DMS53 (cell line): Measurements from ENCODE around the gene RTL10.

ENCODE experiments used
- DNase-seq: peaks from one replicate; lab custom pipeline; 2025; lab: John Stamatoyannopoulos, UW

The RTL10 gene

DNA sequence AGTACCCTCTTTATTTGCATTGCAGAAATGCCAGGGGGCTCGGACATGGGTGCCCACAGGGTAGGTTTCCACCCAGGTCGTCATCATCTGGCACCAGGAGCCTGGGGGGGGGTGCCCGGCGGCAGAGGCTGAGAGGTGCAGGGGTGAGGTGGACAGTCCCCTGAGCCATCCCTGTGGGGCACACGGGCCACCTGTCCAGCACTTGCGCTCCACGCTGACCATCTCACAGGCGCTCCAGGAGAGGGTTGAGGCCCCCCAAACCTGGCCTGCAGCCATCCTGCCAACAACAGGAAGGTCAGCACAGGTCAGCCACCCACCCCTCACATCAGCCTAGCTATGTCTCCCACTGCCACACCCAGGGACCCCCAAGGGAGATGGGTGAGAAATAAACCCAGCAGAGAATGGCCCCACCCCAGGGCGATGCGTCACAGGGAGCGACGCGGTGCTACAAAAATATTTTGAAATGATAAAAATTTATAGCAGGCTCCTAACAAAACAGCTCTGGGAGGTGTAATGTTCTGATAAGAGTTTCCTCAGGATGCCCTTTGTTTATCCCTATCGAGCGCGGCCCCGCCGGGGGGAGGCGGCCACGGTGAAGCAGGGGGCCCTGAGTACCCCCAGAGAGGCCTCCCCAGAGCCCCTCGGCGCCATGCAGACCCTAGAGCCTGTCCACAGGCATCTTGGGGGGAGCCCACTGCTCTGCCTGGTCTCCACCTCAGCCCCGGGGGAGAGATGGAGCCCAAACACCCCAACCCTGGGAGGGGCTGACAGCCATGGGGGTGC, 21.0 kb upstream of the RTL10 start:
- DNase-seq = no peak

- DNase-seq = no peak
Observed at GRCh38 chr22:19875061-19875530, 20.4 kb upstream of the RTL10 start.

- DNase-seq = peak; percentile 38
Observed at GRCh38 chr22:19874307-19875060, 19.8 kb upstream of the RTL10 start.

- no peak for DNase-seq
Observed at GRCh38 chr22:19873960-19874306, 19.3 kb upstream of the RTL10 start.

DNA sequence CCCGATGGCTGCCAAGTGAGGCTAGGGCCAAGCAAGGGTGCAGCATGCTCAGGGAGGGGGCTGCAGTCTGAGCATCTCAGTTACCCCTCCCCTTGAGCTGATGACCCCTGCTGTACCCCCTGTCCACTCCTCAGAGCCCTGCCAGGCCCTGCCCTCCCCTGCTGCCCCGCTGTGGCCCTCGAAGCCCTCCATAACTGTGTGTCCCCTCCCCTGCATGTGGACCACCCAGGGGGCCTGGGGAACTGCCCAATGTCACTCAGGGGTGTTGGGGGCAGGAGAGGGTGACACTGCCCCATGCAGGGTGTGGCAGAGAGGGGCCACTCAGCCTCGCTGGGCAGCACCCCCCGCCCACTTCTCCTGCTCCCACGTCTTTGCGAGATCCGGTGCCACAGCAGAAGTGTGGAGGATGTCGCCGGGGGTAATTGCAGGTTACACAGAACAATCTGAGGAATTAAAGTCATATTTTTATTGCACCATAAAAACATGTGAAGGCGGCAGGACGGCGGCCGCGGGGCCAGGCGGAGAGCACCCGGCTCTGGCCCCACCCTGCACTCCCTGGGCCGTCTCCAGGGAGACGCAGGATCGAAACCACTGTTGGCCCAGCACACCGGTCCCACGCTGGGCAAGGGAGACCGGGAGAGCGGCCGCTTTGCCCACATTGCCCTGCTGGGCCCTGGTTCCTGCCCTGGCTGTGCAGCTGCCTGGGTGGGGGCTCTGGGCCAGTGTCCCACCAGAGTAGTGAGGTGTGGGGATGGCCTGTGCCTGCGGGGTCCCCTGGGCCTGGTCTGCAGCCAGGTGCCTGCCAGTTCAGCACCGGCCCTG, 18.7 kb upstream of the RTL10 start:
- DNase-seq = no peak

DNA sequence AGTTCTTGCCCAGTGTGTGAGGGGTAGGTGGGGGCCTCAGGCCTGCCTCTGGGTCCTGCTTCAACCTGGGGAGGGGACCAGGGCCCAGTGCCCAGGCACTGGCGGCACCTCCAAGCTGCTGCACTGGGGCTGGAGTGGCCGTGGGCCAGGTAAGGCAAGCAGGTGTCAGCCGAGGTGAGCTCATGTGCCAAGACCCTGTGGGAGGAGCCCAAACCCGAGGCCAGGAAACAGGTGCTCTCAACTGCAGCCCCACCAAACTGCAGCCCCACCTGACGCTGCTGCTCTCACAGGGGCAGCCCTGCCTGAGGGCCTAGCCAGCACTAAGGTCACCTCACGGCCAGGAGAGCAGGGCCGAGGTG, 18.1 kb upstream of the RTL10 start:
- peak; percentile 48 for DNase-seq

DNA sequence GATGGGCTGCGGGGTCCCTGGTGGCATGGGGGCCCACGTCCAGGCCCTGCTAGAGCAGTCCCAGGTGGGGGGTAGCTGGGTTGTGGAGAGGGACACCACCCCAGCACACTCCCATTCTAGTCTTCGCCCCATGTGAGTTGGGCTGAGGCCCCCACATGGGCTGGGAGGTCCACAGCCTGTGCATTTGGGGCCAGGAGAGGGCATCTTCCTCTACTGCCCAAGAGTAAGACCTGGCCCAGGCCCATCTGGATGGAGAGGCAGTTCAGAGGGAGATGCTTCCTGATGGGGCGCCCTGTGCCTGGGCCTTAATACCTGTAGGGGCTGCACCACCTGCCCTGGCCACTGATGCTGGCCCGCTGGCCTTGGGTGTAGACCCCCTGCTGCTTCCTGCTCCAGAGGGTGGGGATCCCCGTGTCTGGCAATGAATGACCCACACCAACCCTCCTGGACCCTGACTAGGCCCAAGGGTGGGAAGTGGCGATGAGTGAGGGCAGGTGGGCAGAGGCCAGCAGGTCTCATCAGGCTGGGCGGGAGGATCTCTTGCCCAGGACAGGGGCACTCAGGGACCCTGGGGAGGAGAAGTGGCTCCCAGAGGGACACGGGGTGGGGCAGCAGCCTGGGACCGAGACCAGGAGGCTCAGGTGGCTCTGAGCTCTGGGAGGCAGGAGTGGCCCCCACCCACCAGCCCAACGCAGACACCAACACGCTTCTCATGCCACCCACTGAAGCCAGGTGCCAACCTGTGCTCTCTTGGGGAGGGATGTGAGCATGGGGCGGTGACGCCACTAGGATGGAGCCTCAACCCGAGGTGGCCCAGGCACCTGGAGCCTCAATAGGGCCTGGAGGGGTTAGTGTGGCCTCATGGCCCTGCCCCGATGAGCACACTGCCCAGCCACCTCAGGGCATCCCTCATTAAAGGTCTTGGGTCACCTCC, 17.4 kb upstream of the RTL10 start:
- no peak for DNase-seq

GRCh38 chr22:19871023-19871844, 16.6 kb upstream of the RTL10 start:
- no peak for DNase-seq

DNA sequence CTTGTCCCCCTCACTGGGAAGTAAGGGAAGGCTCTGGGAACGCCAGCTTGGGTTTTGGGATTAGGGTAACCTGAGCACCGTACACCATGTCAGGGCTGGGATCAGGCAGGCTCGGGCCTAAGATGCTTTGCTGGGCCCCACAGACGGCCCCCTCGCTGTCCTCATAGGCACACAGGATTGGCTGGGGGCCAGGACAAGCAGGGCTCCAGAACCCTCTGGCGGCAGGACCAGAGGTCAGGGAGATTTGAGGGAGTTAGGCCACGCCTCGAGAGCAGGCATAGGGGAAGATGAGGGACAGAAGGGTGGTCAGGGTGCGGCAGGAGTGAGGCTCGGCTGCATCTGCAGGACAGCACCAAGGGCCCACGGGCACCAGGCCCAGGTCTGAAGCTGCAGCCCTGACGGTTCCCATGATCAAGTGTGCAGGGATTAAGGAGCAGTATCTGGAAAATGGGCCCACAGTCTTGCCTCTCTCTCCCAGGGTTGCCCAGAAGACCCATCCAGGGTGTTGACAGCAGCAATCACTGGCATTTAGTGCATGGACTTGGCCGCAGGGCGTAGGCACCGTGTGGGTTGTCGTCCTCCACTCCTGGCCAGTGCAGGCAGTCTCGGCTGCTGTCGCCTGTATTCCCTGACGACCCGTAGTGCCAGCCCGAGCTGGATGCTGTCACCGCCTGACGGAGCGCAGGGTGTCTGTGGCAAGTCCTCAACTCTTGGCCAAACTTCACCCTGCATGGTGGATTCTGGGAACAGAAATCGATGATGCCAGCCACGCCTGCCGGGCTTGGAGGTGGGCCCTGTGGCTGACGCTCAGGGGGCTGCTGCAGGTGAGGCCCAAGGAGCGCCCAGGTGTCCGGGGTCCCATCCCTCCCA, 15.7 kb upstream of the RTL10 start:
- DNase-seq = no peak

DNA sequence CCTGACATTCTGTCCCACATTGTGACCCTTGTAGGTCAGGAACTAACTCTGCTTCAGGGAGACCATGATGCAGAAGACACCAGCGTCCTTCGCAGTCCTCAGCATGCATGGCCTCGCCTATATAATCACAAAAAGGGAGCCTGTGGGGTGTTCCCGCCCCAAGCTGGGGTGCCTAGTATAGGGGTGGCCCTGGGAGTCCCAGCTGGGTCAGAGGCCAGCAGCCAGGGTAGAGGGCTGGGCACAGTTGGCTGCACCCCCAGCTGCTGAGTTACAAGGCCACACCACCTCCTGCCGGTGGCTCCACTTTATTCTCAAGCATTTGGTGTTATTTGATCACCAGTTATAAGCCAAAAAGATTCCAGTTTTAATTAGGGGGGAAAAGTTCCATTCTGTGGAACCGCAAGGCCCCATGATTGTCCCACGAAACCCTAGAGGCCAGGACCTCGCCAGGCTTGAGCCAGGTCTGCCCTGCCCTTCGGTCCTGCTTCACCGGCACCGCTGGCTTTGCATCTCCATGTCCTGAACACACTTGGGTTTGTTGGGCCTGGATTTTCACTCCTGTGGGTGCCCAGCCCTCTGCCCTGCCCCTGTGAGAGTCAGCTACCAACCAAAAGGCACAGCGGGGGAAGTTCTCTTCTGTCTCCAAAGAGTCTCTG, 15.0 kb upstream of the RTL10 start:
- DNase-seq = no peak

DNA sequence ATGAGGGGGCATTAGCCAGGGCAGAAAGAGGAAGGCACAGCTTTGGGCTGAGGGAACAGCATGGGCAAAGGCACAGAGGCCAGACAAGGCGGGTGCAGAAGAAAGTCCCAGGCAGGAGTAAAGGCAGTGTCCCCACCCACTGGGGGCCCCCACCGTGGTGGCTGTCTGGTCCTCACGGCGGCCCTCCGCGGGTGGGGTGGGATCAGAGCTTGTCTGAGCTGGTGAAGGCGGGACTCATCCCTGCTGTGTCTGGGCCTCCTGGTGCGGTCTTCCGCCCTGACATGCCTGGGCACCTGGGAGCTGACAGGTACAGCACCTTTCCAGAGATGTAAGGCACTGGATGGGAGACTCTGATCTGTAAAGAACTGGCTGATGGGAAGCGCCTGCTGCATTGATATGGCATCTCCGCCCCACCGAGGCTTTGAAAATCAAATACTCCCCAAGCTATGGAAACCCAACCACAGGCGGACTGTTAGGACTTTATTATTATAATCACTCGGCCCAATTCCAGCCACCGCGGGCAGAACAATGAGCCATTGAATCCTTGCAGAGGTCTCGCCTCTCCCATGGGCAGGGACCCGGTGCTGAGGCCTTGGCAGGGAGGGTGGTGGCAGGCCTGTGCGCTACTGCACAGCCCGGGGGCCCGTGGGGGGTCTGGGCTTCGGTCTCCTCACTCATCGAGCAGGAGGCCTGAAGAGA, 14.2 kb upstream of the RTL10 start:
- no peak for DNase-seq

- DNase-seq = no peak
Observed at GRCh38 chr22:19868333-19868732, 13.7 kb upstream of the RTL10 start.

DNA sequence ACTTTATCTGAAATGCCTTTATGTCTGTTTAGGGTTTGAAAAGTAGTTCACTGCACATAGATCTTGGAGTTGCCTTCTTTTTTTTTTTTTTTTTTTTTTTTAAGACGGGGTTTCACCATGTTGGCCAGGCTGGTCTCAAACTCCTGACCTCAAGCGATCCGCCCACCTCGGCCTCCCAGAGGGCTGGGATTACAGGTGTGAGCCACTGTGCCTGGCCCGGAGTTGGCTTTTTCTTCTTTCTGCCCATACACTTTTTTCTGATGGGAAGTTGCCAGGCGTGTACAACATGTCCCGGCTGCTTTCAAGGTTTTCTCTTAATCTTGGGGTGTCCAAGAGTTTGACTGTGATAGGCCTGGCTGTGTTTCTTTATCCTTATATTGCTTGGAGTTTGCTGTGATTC, 12.9 kb upstream of the RTL10 start:
- DNase-seq = no peak

- no peak for DNase-seq
Observed at GRCh38 chr22:19866665-19867009, 12.0 kb upstream of the RTL10 start.

GRCh38 chr22:19865141-19865829, 10.6 kb upstream of the RTL10 start:
- DNase-seq = no peak

DNA sequence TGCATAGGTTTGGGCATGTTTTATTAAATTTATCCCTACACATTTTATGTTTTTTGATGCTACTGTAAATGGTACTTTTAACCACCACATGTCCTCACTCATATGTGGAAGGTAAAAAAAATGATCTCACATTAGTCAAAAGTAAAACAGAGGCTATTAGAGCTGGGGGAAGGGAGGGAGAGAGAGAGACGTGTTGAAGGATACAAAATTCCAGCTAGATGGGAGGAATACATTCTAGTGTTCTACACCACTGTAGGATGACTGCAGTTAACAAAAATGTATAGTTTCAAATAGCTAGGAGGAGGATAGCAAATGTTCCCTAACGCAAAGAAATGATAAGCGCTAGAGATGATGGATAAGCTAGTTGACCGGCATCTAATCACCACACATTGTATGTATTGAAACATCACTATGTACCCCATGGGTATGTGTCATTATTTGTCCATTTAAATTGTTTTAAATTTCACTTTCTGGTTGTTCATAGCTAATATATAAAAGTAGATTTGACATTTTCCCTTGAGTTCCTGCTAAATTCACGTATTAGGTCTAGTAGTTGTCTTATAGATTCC, 9.9 kb upstream of the RTL10 start:
- no peak for DNase-seq

DNA sequence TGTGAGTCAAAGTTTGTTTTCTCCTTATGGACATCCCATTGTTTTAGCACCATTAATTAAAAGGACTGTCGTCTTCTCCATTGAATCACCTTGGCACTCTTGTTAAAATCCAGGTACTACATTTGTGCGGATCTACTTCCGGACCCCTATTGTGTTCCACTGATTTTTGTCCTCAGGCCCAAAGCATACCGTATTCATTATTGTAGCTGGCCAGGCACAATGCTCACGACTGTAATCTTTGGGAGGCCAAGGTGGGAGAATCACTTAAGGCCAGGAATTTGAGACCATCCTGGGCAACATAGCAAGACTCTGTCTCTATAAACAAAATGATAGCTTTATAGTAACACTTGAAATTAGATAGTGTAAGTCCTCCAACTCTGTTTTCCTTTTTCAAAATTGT, 8.9 kb upstream of the RTL10 start:
- no peak for DNase-seq
